Testis (tissue), 3 donors: Measurements from ENCODE around the gene CGB7. TPM values are rescaled to one million over a fixed set of nuclear protein-coding genes. Genes with fewer than 3 reads are reported as not detected.
"Not testable (repeated sequence)": the region's sequence is repeated elsewhere in the genome, so short reads cannot be mapped to it uniquely, and the experiment has no call there.

Experiments
- DNase-seq: peaks from one replicate; pipeline ENCODE4 v3.0.0-alpha.2; 2019
- H3K27ac ChIP-seq, 2 donors: fragments of 200-600 bp; sonication (generic); one replicate each; pipeline ENCODE4 v1.5.1; 2019
- H3K27me3 ChIP-seq: fragments of 200-600 bp; sonication (generic); one replicate; pipeline ENCODE4 v1.5.1; 2019
- H3K36me3 ChIP-seq: fragments of 200-600 bp; sonication (generic); one replicate; pipeline ENCODE4 v1.5.1; 2017; ENCODE audit warnings: low read depth; ENCODE audit errors: missing control alignments
- H3K4me1 ChIP-seq: fragments of 200-600 bp; sonication (generic); one replicate; pipeline ENCODE4 v1.5.1; 2019
- H3K4me3 ChIP-seq, 2 donors: fragments of 200-600 bp; sonication (generic); one replicate each; pipeline ENCODE4 v1.5.1; 2017 to 2019
- H3K9me3 ChIP-seq: fragments of 200-600 bp; sonication (generic); one replicate; pipeline ENCODE4 v1.5.1; 2017
- POLR2A ChIP-seq: fragments of 450-650 bp; IDR thresholded peaks from one replicate; pipeline ENCODE4 v1.6.1; 2017; ENCODE audit warnings: antibody characterized with exemption, mild to moderate bottlenecking, moderate library complexity
- WGBS, 2 donors: methylation state at CpG; one replicate each; pipeline ENCODE4 v1.1.5; 2018; 5-methylcytosine and 5-hydroxymethylcytosine counted together
- intact Hi-C: fragments of 100-400 bp; cut with DNase I; formaldehyde crosslinking; loops from one replicate; pipeline ENCODE4 v1.15.1; 2023; ENCODE audit warnings: low total_unique reads
- polyA plus RNA-seq: library from polyadenylated mRNA; stranded (reverse); fragments of 350-450 nt; fragmentation: Illumina TruSeq; extraction: RNeasy Lipid Tissue Mini Kit (QIAGEN cat#74804); gene quantifications from one replicate; pipeline ENCODE4 v1.2.3, GENCODE V29; 2014; ENCODE audit warnings: low read depth, low replicate concordance; ENCODE audit not compliant: insufficient read depth
- total RNA-seq, 2 donors: library from RNA; depleted of rRNA; stranded (reverse); fragments of >200 nt; gene quantifications; one replicate each; pipeline ENCODE4 v1.2.3, GENCODE V29; 2016
- TF ChIP-seq, protein P1 (sequence below), 3 experiments: fragments of 450-650 bp in 2 of 3; fragments of 200-600 bp in 1 of 3; sonication (generic) in 1 of 3; IDR thresholded peaks; one replicate each; pipeline ENCODE4 v1.5.1; 2016 to 2019; ENCODE audit warnings: antibody characterized with exemption in 3 of 3, mild to moderate bottlenecking in 2 of 3, moderate library complexity in 1 of 3

CGB7 gene
- total and polyA plus RNA-seq, 3 donors from 2014 or later = 1.7 to 3.8 (median 3.0) TPM

DNA sequence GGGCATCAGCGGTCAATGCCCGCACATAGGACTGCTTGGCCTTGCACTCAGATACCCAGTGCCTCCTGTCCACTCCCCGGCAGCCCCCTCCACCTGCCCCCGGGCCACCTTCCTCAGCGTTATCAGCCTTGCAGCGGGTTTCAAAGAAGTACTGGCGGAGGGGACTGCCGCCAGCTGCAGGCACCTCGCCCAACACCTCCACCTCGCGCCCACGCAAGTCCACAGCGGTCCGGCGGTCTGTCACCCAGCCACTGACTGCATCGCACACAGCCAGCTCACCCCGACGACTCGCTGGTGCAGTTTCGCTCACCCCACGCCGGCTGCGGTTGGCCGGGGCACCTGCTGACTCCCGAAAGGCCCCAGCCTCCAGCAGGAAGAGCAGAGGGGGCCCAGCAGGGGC is 3.9 kb upstream of the CGB7 start:
- H3K36me3 ChIP-seq = no peaks in the 10 kb centered on the region
- no peak overlapping the region for H3K27ac ChIP-seq
- peaks cover 22% of the 10 kb centered on the region for H3K4me1 ChIP-seq
- intact Hi-C loops = no loop called here
- 86 to 92% methylated on average over 13 to 25 of the region's 25 CpGs for WGBS, 2 donors
- no peaks in the 10 kb centered on the region for H3K27me3 ChIP-seq
- no peak for DNase-seq
- no peaks in the 10 kb centered on the region for H3K9me3 ChIP-seq
- TF ChIP-seq, protein P1, sequence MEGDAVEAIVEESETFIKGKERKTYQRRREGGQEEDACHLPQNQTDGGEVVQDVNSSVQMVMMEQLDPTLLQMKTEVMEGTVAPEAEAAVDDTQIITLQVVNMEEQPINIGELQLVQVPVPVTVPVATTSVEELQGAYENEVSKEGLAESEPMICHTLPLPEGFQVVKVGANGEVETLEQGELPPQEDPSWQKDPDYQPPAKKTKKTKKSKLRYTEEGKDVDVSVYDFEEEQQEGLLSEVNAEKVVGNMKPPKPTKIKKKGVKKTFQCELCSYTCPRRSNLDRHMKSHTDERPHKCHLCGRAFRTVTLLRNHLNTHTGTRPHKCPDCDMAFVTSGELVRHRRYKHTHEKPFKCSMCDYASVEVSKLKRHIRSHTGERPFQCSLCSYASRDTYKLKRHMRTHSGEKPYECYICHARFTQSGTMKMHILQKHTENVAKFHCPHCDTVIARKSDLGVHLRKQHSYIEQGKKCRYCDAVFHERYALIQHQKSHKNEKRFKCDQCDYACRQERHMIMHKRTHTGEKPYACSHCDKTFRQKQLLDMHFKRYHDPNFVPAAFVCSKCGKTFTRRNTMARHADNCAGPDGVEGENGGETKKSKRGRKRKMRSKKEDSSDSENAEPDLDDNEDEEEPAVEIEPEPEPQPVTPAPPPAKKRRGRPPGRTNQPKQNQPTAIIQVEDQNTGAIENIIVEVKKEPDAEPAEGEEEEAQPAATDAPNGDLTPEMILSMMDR (IDR thresholded peaks at IDR 0.05) = no peak
- TF ChIP-seq POLR2A = no peak
- no peak overlapping the region for H3K4me3 ChIP-seq

- 85% methylated on average over 2 of the region's 2 CpGs; no CpG with 5 or more reads in 1 of the 2 donors for WGBS, 2 donors
These were observed 3.5 kb upstream of the CGB7 start for GRCh38 chr19:49061000-49061399.

DNA sequence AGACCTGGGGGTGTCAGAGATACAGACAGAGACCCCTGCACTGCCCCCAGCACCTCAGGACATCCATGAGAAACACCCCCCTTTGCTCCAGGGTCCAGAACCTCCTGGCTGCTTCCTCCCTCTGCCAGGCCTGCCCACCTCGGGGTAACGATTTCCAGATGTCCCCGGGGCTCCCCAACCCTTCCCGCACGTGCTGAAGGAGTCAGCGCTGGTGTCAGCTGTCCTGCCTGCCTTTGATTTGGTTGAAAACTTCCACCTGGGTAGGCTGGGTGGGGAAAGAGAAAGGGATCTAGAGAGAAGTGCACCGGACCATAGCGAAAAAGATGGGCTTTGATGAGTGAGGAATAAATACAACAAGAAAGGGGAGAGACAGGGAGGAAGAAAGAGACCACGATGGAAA is 1.5 kb upstream of the CGB7 start:
- Histone ChIP-seq H3K27ac (no peak overlapping the region), H3K4me1 (peaks cover 14% of the 10 kb centered on the region), H3K27me3 (no peaks in the 10 kb centered on the region), H3K36me3 (no peaks in the 10 kb centered on the region), H3K4me3 (no peak overlapping the region), H3K9me3 (no peaks in the 10 kb centered on the region)
- intact Hi-C loops = no loop called here
- no peak for DNase-seq
- TF ChIP-seq, protein P1 (IDR thresholded peaks at IDR 0.05) = no peak
- TF ChIP-seq POLR2A = no peak
- 67 to 83% methylated on average over 9 of the region's 9 CpGs for WGBS, 2 donors

More at GRCh38 chr19:49061000-49061399, 3.5 kb upstream of the CGB7 start:
- no peak for DNase-seq
- H3K27ac ChIP-seq = no peak overlapping the region
- intact Hi-C loops = no loop called here
- TF ChIP-seq, protein P1 (IDR thresholded peaks at IDR 0.05) = no peak
- TF ChIP-seq POLR2A = no peak
- H3K36me3 ChIP-seq = no peaks in the 10 kb centered on the region
- no peaks in the 10 kb centered on the region for H3K27me3 ChIP-seq
- peaks cover 26% of the 10 kb centered on the region for H3K4me1 ChIP-seq
- no peak overlapping the region for H3K4me3 ChIP-seq
- no peaks in the 10 kb centered on the region for H3K9me3 ChIP-seq

DNA sequence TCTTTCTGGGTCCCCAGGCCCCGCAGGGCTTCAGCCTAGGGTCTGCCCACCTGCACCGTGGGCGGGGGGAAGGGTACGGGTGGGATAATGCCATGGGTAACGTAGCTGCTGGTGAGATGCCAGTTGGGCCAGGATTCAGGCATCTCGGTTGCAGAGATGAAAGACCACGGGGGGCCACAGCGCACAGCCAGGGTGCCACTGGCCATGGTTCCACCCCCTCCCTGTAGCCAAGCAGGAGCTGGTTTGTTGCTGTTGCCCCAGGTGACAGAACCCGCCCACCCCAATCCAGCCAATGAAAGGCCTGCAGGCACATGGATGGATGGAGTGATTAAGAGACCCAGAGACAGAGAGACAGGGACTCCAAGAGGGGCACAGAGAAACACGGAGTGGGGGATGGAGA is 1.0 kb upstream of the CGB7 start:
- Histone ChIP-seq H3K9me3 (no peaks in the 10 kb centered on the region), H3K4me1 (peaks cover 14% of the 10 kb centered on the region), H3K36me3 (no peaks in the 10 kb centered on the region), H3K27ac (no peak overlapping the region), H3K27me3 (no peaks in the 10 kb centered on the region), H3K4me3 (no peak overlapping the region)
- no peak for TF ChIP-seq POLR2A
- TF ChIP-seq, protein P1 (IDR thresholded peaks at IDR 0.05) = no peak
- WGBS, 2 donors = 30 to 53% methylated on average over 10 of the region's 10 CpGs
- intact Hi-C loops = no loop called here
- DNase-seq = no peak

DNA sequence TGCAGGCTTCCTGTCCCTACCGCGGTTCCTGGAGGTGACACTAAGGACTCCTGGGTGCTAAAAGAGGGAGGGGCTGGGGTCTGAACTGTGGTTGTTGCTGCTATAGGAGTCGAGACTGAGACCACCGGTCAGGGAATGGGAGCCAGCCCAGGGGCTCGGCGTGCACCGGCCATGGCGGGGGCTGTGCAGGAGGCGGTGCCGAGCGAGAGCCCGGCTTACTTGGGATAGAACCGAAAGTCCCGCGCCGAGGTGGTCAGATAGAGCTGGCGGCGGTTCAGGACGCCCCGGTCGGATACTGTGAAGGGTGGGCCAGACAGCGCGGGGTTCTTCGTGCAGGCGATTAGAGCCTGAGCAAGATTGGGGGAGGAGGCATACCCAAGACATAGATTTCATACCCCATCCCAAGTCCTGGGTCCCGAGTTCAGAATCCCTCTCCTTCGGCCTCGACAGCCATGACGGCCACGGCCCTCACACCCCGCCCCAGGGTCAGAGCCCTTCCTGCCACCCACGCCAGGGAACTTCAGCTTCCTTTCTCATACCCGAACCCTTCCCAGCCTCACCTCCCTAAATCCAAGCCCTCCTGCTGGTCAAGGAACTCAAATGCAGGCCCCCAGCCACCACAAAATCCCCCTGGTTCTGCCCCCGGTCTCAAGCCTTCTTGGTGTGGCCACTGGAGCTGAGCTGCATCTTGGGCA is 500 bp downstream of the CGB7 start:
- 4% methylated on average over 9 to 34 of the region's 34 CpGs for WGBS, 2 donors
- H3K27ac ChIP-seq, H3K36me3 ChIP-seq, intact Hi-C loops, DNase-seq, H3K27me3 ChIP-seq, H3K9me3 ChIP-seq: not testable (repeated sequence)
- Histone ChIP-seq H3K4me1 (peaks cover 14% of the 10 kb centered on the region), H3K4me3 (peak overlapping the region; percentile 49 to 61)
